CD4-positive, alpha-beta memory T cell (primary cell): ENCODE data around the gene UBE2G2. TPM values are rescaled to one million over a fixed set of nuclear protein-coding genes. Genes with fewer than 3 reads are reported as not detected.

ENCODE experiments used
- CTCF ChIA-PET: fragments of 350-600 bp; sonication (Branson Sonifier 250); formaldehyde crosslinking; loops from one replicate; lab custom pipeline; 2021; ENCODE audit warnings: inconsistent platforms; ENCODE audit not compliant: partially characterized antibody; lab: Charles Lee
- POLR2A ChIA-PET: fragments of 350-600 bp; sonication (Branson Sonifier 250); formaldehyde crosslinking; loops from one replicate; lab custom pipeline; 2021; ENCODE audit not compliant: partially characterized antibody; lab: Charles Lee
- DNase-seq, 5 donors: peaks; one replicate each; pipeline versions ENCODE4 v3.0.0 to v3.0.0-alpha.2; 2020 to 2022; ENCODE audit warnings: mixed read lengths in 1 of 5
- H3K27ac ChIP-seq: one replicate; pipeline ENCODE4 v1.7.0; 2013; ENCODE audit warnings: low read depth, low read length
- H3K27me3 ChIP-seq: 2 replicates; pipeline ENCODE4 v1.7.0; 2013; ENCODE audit warnings: mild to moderate bottlenecking, low read length, moderate library complexity; ENCODE audit not compliant: insufficient read depth
- H3K36me3 ChIP-seq: 2 replicates; pipeline ENCODE4 v1.7.0; 2013; ENCODE audit warnings: mild to moderate bottlenecking, low read length, moderate library complexity; ENCODE audit not compliant: insufficient read depth
- H3K4me1 ChIP-seq: 2 replicates; pipeline ENCODE4 v1.7.0; 2013; ENCODE audit warnings: mild to moderate bottlenecking, low read length, moderate library complexity; ENCODE audit not compliant: insufficient read depth
- H3K4me3 ChIP-seq, 2 donors: one replicate each; pipeline ENCODE4 v1.7.0; 2013; ENCODE audit warnings: low read length in 2 of 2, mild to moderate bottlenecking in 1 of 2
- H3K9me3 ChIP-seq, 2 donors: one replicate each; pipeline ENCODE4 v1.7.0; 2013; ENCODE audit warnings: low read length in 2 of 2, control low read depth in 1 of 2; ENCODE audit not compliant: control insufficient read depth in 1 of 2
- H3K27ac Mint-ChIP-seq, 7 donors: one replicate each; pipeline ENCODE4 v1.8.0; 2020 to 2021; ENCODE audit warnings: mixed read lengths in 7 of 7, mild to moderate bottlenecking in 6 of 7, inconsistent platforms in 3 of 7, moderate library complexity in 3 of 7
- H3K27me3 Mint-ChIP-seq, 2 donors: one replicate each; pipeline ENCODE4 v1.8.0; 2020 to 2021; ENCODE audit warnings: mixed read lengths in 2 of 2
- H3K36me3 Mint-ChIP-seq, 2 donors: one replicate each; pipeline ENCODE4 v1.8.0; 2020 to 2021; ENCODE audit warnings: mixed read lengths in 2 of 2, inconsistent platforms in 1 of 2, mild to moderate bottlenecking in 1 of 2
- H3K4me1 Mint-ChIP-seq, 4 donors: one replicate each; pipeline ENCODE4 v1.8.0; 2020 to 2021; ENCODE audit warnings: mixed read lengths in 4 of 4, mild to moderate bottlenecking in 1 of 4
- H3K4me3 Mint-ChIP-seq, 8 donors: one replicate each; pipeline ENCODE4 v1.8.0; 2020 to 2021; ENCODE audit warnings: mixed read lengths in 8 of 8, mild to moderate bottlenecking in 7 of 8, moderate library complexity in 6 of 8, inconsistent platforms in 3 of 8
- H3K9me3 Mint-ChIP-seq, 8 donors: one replicate each; pipeline ENCODE4 v1.8.0; 2020 to 2021; ENCODE audit warnings: mixed read lengths in 8 of 8, mild to moderate bottlenecking in 5 of 8, inconsistent platforms in 3 of 8, moderate library complexity in 1 of 8
- intact Hi-C: fragments of 100-400 bp; cut with micrococcal nuclease; formaldehyde crosslinking; loops from one replicate; pipeline ENCODE4 v1.15.1; 2023
- polyA plus RNA-seq, 2 donors: library from polyadenylated mRNA; unstranded; fragments of 300-500 nt; fragmentation: Illumina TruSeq; gene quantifications; one replicate each; pipeline ENCODE4 v1.2.3, GENCODE V29; 2021
- total RNA-seq, 2 experiments: library from RNA; stranded (reverse); gene quantifications; one replicate each; pipeline ENCODE4 v1.2.3, GENCODE V29; 2021

The UBE2G2 gene
- total and polyA plus RNA-seq, 4 experiments from 2014 or later, result 51.8 to 131 (median 95.4) TPM

DNA sequence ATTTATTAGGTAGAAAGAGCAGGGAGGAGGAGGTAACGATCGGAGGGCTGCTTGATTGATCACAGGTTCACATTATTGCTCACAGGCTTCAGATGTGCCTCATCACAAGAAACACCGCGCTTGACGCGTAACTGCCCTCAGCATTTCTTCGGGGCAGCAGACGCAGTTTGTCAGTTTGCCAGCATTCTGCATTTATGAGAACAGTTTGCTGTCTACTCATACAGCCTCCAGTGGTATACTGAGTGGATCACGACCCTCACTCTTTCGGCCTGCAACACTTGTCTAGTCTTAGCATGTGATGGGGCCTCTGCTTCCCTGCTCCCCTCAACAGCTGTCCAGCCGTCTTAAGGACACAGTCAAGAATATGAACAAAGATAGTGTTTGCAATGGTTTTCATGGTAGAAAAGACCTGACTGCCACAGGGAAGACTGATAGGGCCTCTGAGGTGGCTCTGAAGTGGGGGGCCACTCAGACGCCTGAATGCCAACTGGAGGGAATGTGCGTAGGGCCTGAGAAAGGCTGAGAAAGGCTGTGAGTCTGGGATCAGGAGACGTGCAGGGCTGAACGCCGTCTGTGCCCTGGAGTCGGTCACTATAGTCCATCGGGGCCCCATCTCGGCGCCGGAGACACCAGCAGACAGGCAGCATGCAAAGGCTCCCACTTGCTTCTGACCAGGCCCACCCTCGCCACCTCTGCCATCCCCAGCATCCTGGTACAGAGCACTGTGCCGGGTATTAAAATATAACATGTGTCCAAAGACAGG lies 45.0 kb downstream of the UBE2G2 start:
- Mint-ChIP-seq H3K27me3 (peaks cover 3 to 5% of the 10 kb centered on the region in 2 donors), H3K9me3 (peaks cover 0 to 2% (median 0%) of the 10 kb centered on the region in 8 donors), H3K4me1 (peaks cover 0 to 4% (median 1%) of the 10 kb centered on the region in 4 donors), H3K27ac (no peak overlapping the region), H3K36me3 (no peaks in the 10 kb centered on the region), H3K4me3 (no peak overlapping the region)
- H3K9me3 ChIP-seq, result no peaks in the 10 kb centered on the region
- DNase-seq, result no peak
- intact Hi-C loops, result no loop called here
- H3K27ac ChIP-seq, result no peak overlapping the region
- POLR2A ChIA-PET, result no interaction called here
- no peaks in the 10 kb centered on the region for H3K36me3 ChIP-seq
- CTCF ChIA-PET, result no interaction called here
- H3K27me3 ChIP-seq, result no peaks in the 10 kb centered on the region
- H3K4me1 ChIP-seq, result no peaks in the 10 kb centered on the region
- no peak overlapping the region for H3K4me3 ChIP-seq

DNA sequence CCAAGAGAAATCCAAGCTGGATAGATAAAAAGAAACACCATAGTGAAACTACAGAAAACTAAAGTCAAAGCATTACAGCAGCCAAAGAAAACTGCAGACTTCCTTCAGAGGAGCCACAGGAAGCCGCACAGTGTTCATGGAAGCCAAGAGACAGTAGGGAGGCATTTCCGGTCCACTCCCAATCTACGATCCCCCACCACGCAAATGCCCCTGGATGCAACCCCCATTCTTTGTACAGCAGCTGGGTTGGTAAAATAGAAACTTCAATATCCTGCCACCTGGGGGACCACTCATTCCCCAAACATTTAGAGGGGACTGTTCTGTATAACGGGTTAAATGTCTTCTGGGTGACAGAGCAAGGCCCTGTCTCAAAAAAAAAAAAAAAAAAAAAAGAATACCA lies 46.4 kb downstream of the UBE2G2 start:
- intact Hi-C loops, result no loop called here
- peaks cover 7 to 11% of the 10 kb centered on the region in 2 donors for H3K27me3 Mint-ChIP-seq
- H3K27ac ChIP-seq, result no peak overlapping the region
- no peaks in the 10 kb centered on the region for H3K36me3 Mint-ChIP-seq
- H3K9me3 ChIP-seq, result no peaks in the 10 kb centered on the region
- H3K4me1 Mint-ChIP-seq, result peaks cover 0 to 1% (median 0%) of the 10 kb centered on the region in 4 donors
- peak in 1 of 5 donors; percentile 19 for DNase-seq
- ChIA-PET POLR2A (no interaction called here), CTCF (no interaction called here)
- H3K36me3 ChIP-seq, result no peaks in the 10 kb centered on the region
- H3K9me3 Mint-ChIP-seq, result peaks cover 0 to 2% (median 0%) of the 10 kb centered on the region in 8 donors
- H3K27me3 ChIP-seq, result no peaks in the 10 kb centered on the region
- no peak overlapping the region for H3K4me3 Mint-ChIP-seq
- H3K27ac Mint-ChIP-seq, result no peak overlapping the region
- H3K4me3 ChIP-seq, result no peak overlapping the region
- H3K4me1 ChIP-seq, result no peaks in the 10 kb centered on the region

DNA sequence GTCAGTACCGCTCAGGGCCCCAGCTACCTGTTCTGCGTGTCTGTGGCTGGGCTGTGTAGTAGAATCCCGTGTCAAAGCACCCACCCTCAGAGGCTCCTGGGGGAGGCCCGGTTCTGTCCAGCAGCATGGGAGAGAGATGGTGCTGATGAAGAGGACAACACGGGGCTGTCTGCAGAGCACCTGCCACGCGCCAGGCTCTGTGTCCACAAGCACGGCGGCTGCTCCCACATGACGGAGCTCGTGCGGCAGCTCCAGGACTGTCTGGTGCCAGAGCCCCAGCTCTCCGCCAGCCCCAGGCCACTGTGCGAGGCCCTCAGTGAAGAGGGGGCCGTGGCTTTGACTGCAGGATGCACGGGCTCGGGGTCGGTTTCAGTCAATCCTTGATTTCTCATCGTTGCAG lies 48.3 kb downstream of the UBE2G2 start:
- Mint-ChIP-seq H3K4me3 (no peak overlapping the region), H3K9me3 (peaks cover 0 to 2% (median 0%) of the 10 kb centered on the region in 8 donors), H3K27ac (peak overlapping the region in 1 of 7 donors; percentile 53), H3K36me3 (no peaks in the 10 kb centered on the region), H3K4me1 (peaks cover 0 to 1% (median 0%) of the 10 kb centered on the region in 4 donors), H3K27me3 (peaks cover 10 to 11% of the 10 kb centered on the region in 2 donors)
- Histone ChIP-seq H3K4me3 (no peak overlapping the region), H3K27ac (no peak overlapping the region), H3K4me1 (no peaks in the 10 kb centered on the region), H3K36me3 (no peaks in the 10 kb centered on the region), H3K27me3 (no peaks in the 10 kb centered on the region), H3K9me3 (no peaks in the 10 kb centered on the region)
- ChIA-PET CTCF (interaction anchor here (1.4 to 2.0 kb wide), 4 partner anchors 9 to 243 kb away, joined by 4 to 8 read pairs (median 5); no protein-coding TSS in a partner anchor), POLR2A (no interaction called here)
- DNase-seq, result no peak
- intact Hi-C loops, result no loop called here

DNA sequence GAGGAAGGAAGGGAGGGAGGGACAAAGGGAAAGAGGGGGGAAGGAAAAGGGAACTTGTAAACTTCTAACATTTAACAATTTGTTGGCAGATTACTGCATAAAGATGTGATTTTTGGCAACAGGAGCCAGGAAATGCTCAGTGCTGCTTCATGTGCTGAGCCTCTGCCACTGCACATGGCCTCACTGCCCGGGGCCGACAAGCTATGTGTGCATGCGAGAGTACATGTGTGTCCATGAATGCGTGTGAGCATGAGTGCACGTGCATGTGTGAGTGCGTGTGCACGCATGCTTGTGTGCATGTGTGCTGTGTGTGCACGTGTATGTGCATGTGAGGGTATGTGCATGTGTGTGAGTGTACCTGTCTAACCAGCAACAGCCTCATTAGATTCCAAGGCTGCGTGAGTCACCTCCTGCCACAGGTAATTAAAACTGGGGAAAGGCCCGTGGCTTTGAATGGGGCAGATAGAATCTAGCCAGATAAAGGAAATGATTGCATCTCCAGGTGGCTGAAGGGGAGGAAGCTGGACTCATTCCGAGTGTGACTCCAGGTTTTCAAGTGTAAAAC lies 48.9 kb downstream of the UBE2G2 start:
- Histone ChIP-seq H3K36me3 (no peaks in the 10 kb centered on the region), H3K4me1 (no peaks in the 10 kb centered on the region), H3K9me3 (no peaks in the 10 kb centered on the region), H3K4me3 (no peak overlapping the region), H3K27me3 (no peaks in the 10 kb centered on the region), H3K27ac (no peak overlapping the region)
- Mint-ChIP-seq H3K27ac (no peak overlapping the region), H3K4me1 (peaks cover 0 to 1% (median 0%) of the 10 kb centered on the region in 4 donors), H3K27me3 (peaks cover 10 to 11% of the 10 kb centered on the region in 2 donors), H3K9me3 (peaks cover 0 to 2% (median 0%) of the 10 kb centered on the region in 8 donors), H3K36me3 (no peaks in the 10 kb centered on the region), H3K4me3 (no peak overlapping the region)
- ChIA-PET POLR2A (no interaction called here), CTCF (interaction anchor here (1.5 to 2.0 kb wide), 3 partner anchors 10 to 242 kb away, joined by 4 to 8 read pairs (median 6); no protein-coding TSS in a partner anchor)
- no peak for DNase-seq
- intact Hi-C loops, result no loop called here

DNA sequence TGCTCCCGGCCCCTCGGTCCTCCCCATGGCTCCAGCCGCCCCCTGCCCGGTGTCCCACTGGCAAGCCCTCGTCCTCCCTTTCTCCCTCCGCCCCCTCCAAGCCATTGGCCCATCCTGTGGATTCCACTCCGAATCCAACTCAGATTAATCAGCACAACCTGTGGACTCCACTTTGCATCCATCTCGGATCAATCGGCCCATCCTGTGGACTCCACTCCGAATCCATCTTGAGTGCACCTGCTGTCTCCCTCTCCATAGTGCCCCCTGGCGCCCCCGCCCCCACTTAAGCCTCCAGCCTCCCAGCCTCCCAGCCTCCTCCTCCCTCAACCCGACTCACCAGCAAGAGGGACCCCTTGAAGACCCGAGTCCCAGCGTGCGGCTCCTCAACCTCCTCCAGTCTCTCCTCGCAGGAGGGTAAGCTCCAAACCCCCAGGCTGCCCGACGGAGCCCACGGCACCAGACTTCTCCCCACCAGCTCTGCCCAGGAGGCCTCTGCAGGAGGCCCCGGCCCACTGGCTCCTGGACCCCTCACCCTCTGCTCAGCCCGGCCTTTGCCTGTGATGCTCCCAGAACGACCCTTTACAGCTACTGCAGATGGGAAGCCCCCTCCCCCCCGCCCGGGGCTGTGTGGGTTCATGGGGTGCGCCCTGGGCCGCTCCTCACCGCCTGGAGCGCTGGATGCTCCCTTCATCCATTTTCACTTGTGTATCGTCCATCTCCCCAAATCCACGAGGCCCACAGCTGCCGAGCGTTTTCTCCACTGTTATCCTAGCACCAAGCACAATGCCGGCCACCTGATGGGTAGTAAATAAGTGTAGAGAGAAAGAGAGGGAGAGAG lies 49.6 kb downstream of the UBE2G2 start:
- Histone ChIP-seq H3K36me3 (no peaks in the 10 kb centered on the region), H3K9me3 (no peaks in the 10 kb centered on the region), H3K27ac (no peak overlapping the region), H3K27me3 (no peaks in the 10 kb centered on the region), H3K4me3 (no peak overlapping the region), H3K4me1 (no peaks in the 10 kb centered on the region)
- intact Hi-C loops, result no loop called here
- Mint-ChIP-seq H3K4me1 (peaks cover 0 to 1% (median 0%) of the 10 kb centered on the region in 4 donors), H3K27ac (peak overlapping the region in 2 of 7 donors; percentile 42 to 64), H3K4me3 (no peak overlapping the region), H3K9me3 (peaks cover 0 to 2% (median 0%) of the 10 kb centered on the region in 8 donors), H3K27me3 (peaks cover 11 to 12% of the 10 kb centered on the region in 2 donors), H3K36me3 (no peaks in the 10 kb centered on the region)
- POLR2A ChIA-PET, result no interaction called here
- CTCF ChIA-PET, result interaction anchor here (2.0 kb wide), 1 partner anchor 12 kb away, joined by 4 read pairs; no protein-coding TSS in a partner anchor
- no peak for DNase-seq

DNA sequence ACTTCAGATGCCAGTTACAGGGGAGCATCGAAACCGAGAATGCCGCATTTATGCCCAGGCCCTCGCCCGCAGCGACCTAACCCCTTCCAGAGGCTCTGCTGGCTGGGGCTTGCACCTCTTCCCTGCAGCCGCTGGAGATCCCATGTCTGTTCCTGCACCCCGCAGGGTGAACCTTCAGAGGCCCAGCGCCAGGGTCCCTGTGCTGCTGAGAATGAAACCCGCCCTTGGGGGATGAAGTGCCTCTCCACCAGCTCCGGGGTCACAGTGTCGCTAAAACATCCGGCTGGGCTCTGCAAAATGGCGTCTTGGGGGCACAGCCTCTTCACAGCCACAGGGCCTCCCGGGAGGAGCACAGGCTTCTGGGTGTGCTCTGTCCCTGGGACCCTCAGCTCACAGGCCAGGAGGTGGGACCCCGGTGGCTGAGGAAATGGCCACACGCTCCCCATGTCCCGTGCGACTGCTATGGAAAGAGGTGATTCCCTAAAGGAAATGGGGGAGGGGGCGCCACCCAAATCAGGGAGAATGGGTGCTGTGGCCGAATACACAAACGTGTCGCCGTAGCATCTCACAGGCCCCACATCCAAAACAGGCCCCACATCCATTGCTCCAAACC lies 50.3 kb downstream of the UBE2G2 start:
- Mint-ChIP-seq H3K27me3 (peaks cover 11 to 12% of the 10 kb centered on the region in 2 donors), H3K9me3 (peaks cover 0 to 2% (median 0%) of the 10 kb centered on the region in 8 donors), H3K36me3 (no peaks in the 10 kb centered on the region), H3K27ac (no peak overlapping the region), H3K4me3 (no peak overlapping the region), H3K4me1 (peaks cover 0 to 1% (median 0%) of the 10 kb centered on the region in 4 donors)
- no peaks in the 10 kb centered on the region for H3K4me1 ChIP-seq
- ChIA-PET POLR2A (no interaction called here), CTCF (no interaction called here)
- no peaks in the 10 kb centered on the region for H3K27me3 ChIP-seq
- DNase-seq, result no peak
- H3K4me3 ChIP-seq, result no peak overlapping the region
- H3K27ac ChIP-seq, result no peak overlapping the region
- H3K36me3 ChIP-seq, result no peaks in the 10 kb centered on the region
- H3K9me3 ChIP-seq, result no peaks in the 10 kb centered on the region
- intact Hi-C loops, result no loop called here
